Measurements from ENCODE around the gene RPA3. TPM values are rescaled to one million over a fixed set of nuclear protein-coding genes. Genes with fewer than 3 reads are reported as not detected.

RPA3 gene
- total RNA-seq, 1 donor from 2014 or later = 25.2 TPM

- intact Hi-C loops (cut with micrococcal nuclease) = no loop called here
- no peak for ATAC-seq
- no peak for DNase-seq
These were observed 19.3 kb upstream of the RPA3 start for GRCh38 chr7:7737674-7738073.

GRCh38 chr7:7736671-7737070 lies 18.3 kb upstream of the RPA3 start:
- DNase-seq = no peak
- ATAC-seq = no peak
- intact Hi-C loops (cut with micrococcal nuclease) = no loop called here

- no peak for DNase-seq
- intact Hi-C loops (cut with micrococcal nuclease) = no loop called here
- peak; percentile 49 for ATAC-seq
These were observed 14.3 kb upstream of the RPA3 start for GRCh38 chr7:7732621-7733281.

GRCh38 chr7:7731732-7732131 lies 13.3 kb upstream of the RPA3 start:
- DNase-seq (no peak), ATAC-seq (peak; percentile 41)
- intact Hi-C loops (cut with micrococcal nuclease) = no loop called here

GRCh38 chr7:7720750-7721621 lies 2.6 kb upstream of the RPA3 start:
- no peak for ATAC-seq
- DNase-seq = no peak
- intact Hi-C loops (cut with micrococcal nuclease) = no loop called here

GRCh38 chr7:7720193-7720592 lies 1.8 kb upstream of the RPA3 start:
- intact Hi-C loops (cut with micrococcal nuclease) = no loop called here
- no peak for ATAC-seq
- DNase-seq = no peak

- intact Hi-C loops (cut with micrococcal nuclease) = no loop called here
- ATAC-seq = peak; percentile 90
- DNase-seq = no peak
These were observed 829 bp upstream of the RPA3 start for GRCh38 chr7:7719236-7719635.

GRCh38 chr7:7713730-7714129 lies 4.7 kb downstream of the RPA3 start:
- ATAC-seq = no peak
- intact Hi-C loops (cut with micrococcal nuclease) = no loop called here
- no peak for DNase-seq

GRCh38 chr7:7710469-7710868 lies 7.9 kb downstream of the RPA3 start:
- DNase-seq (no peak), ATAC-seq (no peak)
- intact Hi-C loops (cut with micrococcal nuclease) = no loop called here

- ATAC-seq = no peak
- DNase-seq = no peak
- intact Hi-C loops (cut with micrococcal nuclease) = no loop called here
These were observed 9.1 kb downstream of the RPA3 start for GRCh38 chr7:7709291-7709690.

- DNase-seq (no peak), ATAC-seq (no peak)
- intact Hi-C loops (cut with micrococcal nuclease) = no loop called here
These were observed 10.6 kb downstream of the RPA3 start for GRCh38 chr7:7707806-7708205.

GRCh38 chr7:7707246-7707645 lies 11.2 kb downstream of the RPA3 start:
- DNase-seq (no peak), ATAC-seq (no peak)
- intact Hi-C loops (cut with micrococcal nuclease) = no loop called here

- DNase-seq (no peak), ATAC-seq (peak; percentile 24)
- intact Hi-C loops (cut with micrococcal nuclease) = no loop called here
These were observed 11.7 kb downstream of the RPA3 start for GRCh38 chr7:7706556-7707172.

- intact Hi-C loops (cut with micrococcal nuclease) = no loop called here
- DNase-seq (no peak), ATAC-seq (no peak)
These were observed 12.3 kb downstream of the RPA3 start for GRCh38 chr7:7706101-7706511.

GRCh38 chr7:7705318-7705717 lies 13.1 kb downstream of the RPA3 start:
- ATAC-seq = no peak
- intact Hi-C loops (cut with micrococcal nuclease) = no loop called here

GRCh38 chr7:7704867-7705266 lies 13.5 kb downstream of the RPA3 start:
- intact Hi-C loops (cut with micrococcal nuclease) = no loop called here
- no peak for DNase-seq
- ATAC-seq = no peak

More at GRCh38 chr7:7705318-7705717, 13.1 kb downstream of the RPA3 start:
- no peak for DNase-seq

GRCh38 chr7:7703427-7703826 lies 15.0 kb downstream of the RPA3 start:
- DNase-seq (no peak), ATAC-seq (no peak)
- intact Hi-C loops (cut with micrococcal nuclease) = no loop called here

GRCh38 chr7:7702826-7703225 lies 15.6 kb downstream of the RPA3 start:
- intact Hi-C loops (cut with micrococcal nuclease) = no loop called here
- DNase-seq (no peak), ATAC-seq (peak; percentile 21)

GRCh38 chr7:7701527-7701926 lies 16.9 kb downstream of the RPA3 start:
- ATAC-seq (no peak), DNase-seq (no peak)
- intact Hi-C loops (cut with micrococcal nuclease) = no loop called here

- ATAC-seq = no peak
- intact Hi-C loops (cut with micrococcal nuclease) = no loop called here
- no peak for DNase-seq
These were observed 18.4 kb downstream of the RPA3 start for GRCh38 chr7:7699970-7700369.
